Measurements from ENCODE around the gene IGSF21. TPM values are rescaled to one million over a fixed set of nuclear protein-coding genes. Genes with fewer than 3 reads are reported as not detected.

IGSF21 gene
- polyA plus RNA-seq, 1 of the 3 experiments (the other 2 are of a cell fraction): not detected

DNA sequence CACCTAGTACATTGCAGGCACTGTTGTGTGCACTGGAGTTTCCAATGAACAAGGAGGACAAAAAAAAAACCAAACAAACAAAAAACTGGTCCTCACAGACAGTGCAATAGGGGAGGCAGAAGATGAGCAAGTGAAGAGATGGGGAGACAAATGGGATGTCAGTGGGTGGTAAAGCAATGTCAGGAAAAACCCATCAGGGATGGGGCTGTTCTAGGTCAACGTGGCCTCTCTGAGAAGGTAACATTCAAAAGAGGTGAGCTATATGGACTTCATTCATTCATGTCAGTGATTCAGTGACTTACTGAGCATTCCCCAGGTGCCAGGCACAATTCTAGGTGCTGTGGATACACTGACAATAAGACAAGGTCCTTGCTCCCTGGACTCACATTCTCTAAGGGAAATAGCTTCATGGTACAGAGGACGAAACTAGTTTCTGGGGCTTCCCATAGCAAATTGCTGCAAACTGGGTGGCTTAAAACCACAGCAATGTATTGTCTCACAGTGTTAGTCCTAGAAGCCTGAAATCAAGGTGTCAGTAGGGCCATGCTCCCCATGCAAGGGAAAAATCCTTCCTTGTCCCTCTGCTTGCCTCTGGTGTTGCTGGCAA, 232.7 kb downstream of the IGSF21 start:
- Histone ChIP-seq H4K20me1 (ENCODE audit: insufficient read depth) (no peaks in the 10 kb centered on the region), H3K4me2 (no peak overlapping the region), H3K36me3 (replicated peaks in 1 of 2; ENCODE audit: control insufficient read depth in 1 of 2, insufficient read depth in 2 of 2, low read length in 1 of 2) (no peaks in the 10 kb centered on the region), H3F3A (replicated peaks; ENCODE audit: insufficient read depth) (no peaks in the 10 kb centered on the region), H3K9ac (no peak overlapping the region), H3K4me3 (ENCODE audit: low read depth in 2 of 2, low read length in 1 of 2) (no peak overlapping the region), H3K79me2 (ENCODE audit: insufficient read depth) (no peaks in the 10 kb centered on the region), H3K4me1 (ENCODE audit: control insufficient read depth in 1 of 2, insufficient read depth in 2 of 2, low read depth in 1 of 2, low read length in 1 of 2) (peaks cover 0 to 10% of the 10 kb centered on the region in 2 experiments; a peak in 1 of 4 replicates), H3K27ac (ENCODE audit: low read depth in 2 of 2, low read length in 1 of 2) (no peak overlapping the region), H3K9me3 (no peaks in the 10 kb centered on the region), H3K27me3 (ENCODE audit: insufficient read depth) (no peaks in the 10 kb centered on the region), H3K9me2 (no peaks in the 10 kb centered on the region), H2AFZ (ENCODE audit: low read depth) (no peak overlapping the region)
- CTCF ChIA-PET: no interaction called here
- WGBS (ENCODE audit: low lambda C conversion rate): 9% methylated on average over 2 of the region's 2 CpGs
- POLR2A ChIA-PET: no interaction called here
- DNase-seq: no peak
- TF ChIP-seq TEAD4 (IDR thresholded peaks at IDR 0.05; ENCODE audit: borderline replicate concordance, insufficient read depth) (no peak), FOXM1 (IDR thresholded peaks at IDR 0.05; ENCODE audit: low read depth) (no peak), CHD2 (IDR thresholded peaks at IDR 0.05; ENCODE audit: low read length, partially characterized antibody) (no peak), JUND (IDR thresholded peaks at IDR 0.05) (no peak), RFX5 (IDR thresholded peaks at IDR 0.05; ENCODE audit: low read length) (no peak), SIN3A (IDR thresholded peaks at IDR 0.05; ENCODE audit: borderline replicate concordance, low read depth, low read length) (no peak), RCOR1 (IDR thresholded peaks at IDR 0.05; ENCODE audit: low read length) (no peak), GABPA (IDR thresholded peaks at IDR 0.05; ENCODE audit: low read depth) (no peak), RXRA (IDR thresholded peaks at IDR 0.05; ENCODE audit: borderline replicate concordance, low read depth) (no peak)
- TF ChIP-seq, protein P1, sequence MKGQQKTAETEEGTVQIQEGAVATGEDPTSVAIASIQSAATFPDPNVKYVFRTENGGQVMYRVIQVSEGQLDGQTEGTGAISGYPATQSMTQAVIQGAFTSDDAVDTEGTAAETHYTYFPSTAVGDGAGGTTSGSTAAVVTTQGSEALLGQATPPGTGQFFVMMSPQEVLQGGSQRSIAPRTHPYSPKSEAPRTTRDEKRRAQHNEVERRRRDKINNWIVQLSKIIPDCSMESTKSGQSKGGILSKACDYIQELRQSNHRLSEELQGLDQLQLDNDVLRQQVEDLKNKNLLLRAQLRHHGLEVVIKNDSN (IDR thresholded peaks at IDR 0.05; ENCODE audit: borderline replicate concordance, low read depth): no peak
- TF ChIP-seq, protein P2, sequence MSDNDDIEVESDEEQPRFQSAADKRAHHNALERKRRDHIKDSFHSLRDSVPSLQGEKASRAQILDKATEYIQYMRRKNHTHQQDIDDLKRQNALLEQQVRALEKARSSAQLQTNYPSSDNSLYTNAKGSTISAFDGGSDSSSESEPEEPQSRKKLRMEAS (IDR thresholded peaks at IDR 0.05; ENCODE audit: low read depth): no peak
- TF ChIP-seq, protein P3, sequence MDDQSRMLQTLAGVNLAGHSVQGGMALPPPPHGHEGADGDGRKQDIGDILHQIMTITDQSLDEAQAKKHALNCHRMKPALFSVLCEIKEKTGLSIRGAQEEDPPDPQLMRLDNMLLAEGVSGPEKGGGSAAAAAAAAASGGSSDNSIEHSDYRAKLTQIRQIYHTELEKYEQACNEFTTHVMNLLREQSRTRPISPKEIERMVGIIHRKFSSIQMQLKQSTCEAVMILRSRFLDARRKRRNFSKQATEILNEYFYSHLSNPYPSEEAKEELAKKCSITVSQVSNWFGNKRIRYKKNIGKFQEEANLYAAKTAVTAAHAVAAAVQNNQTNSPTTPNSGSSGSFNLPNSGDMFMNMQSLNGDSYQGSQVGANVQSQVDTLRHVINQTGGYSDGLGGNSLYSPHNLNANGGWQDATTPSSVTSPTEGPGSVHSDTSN (IDR thresholded peaks at IDR 0.05): no peak
- TF ChIP-seq, protein P4, sequence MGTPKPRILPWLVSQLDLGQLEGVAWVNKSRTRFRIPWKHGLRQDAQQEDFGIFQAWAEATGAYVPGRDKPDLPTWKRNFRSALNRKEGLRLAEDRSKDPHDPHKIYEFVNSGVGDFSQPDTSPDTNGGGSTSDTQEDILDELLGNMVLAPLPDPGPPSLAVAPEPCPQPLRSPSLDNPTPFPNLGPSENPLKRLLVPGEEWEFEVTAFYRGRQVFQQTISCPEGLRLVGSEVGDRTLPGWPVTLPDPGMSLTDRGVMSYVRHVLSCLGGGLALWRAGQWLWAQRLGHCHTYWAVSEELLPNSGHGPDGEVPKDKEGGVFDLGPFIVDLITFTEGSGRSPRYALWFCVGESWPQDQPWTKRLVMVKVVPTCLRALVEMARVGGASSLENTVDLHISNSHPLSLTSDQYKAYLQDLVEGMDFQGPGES (IDR thresholded peaks at IDR 0.05; ENCODE audit: low read depth, low read length): no peak

DNA sequence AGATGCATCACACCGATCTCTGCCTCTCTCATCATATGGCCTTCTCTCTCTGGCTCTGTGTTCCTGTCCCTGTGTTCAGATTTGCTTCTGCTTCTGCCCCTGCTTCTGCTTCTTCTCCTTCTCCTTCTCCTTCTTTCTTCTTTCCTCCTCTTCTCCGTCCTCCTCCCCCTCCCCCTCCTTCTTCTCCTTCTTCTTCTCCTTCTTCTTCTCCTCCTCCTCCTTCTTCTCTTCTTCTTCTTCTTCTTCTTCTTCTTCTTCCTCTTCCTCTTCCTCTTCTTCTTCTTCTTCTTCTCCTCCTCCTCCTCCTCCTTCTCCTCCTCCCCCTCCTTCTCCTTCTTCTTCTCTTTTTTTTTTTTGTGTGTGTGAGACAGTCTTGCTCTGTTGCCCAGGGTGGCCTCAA, 233.2 kb downstream of the IGSF21 start:
- H3K36me3 ChIP-seq (replicated peaks in 1 of 2; ENCODE audit: control insufficient read depth in 1 of 2, insufficient read depth in 2 of 2, low read length in 1 of 2): no peaks in the 10 kb centered on the region
- H3K79me2 ChIP-seq (ENCODE audit: insufficient read depth): no peaks in the 10 kb centered on the region
- 30% methylated on average over 2 of the region's 2 CpGs for WGBS (ENCODE audit: low lambda C conversion rate)
- DNase-seq: no peak
- CTCF ChIA-PET: no interaction called here
- H2AFZ ChIP-seq (ENCODE audit: low read depth): no peak overlapping the region
- POLR2A ChIA-PET: no interaction called here
- no peak overlapping the region for H3K4me2 ChIP-seq
- no peak overlapping the region for H3K27ac ChIP-seq (ENCODE audit: low read depth in 2 of 2, low read length in 1 of 2)
- no peak overlapping the region for H3K4me3 ChIP-seq (ENCODE audit: low read depth in 2 of 2, low read length in 1 of 2)
- H3K9me2 ChIP-seq: no peaks in the 10 kb centered on the region
- no peaks in the 10 kb centered on the region for H3K27me3 ChIP-seq (ENCODE audit: insufficient read depth)
- no peaks in the 10 kb centered on the region for H3F3A ChIP-seq (replicated peaks; ENCODE audit: insufficient read depth)
- H3K9me3 ChIP-seq: no peaks in the 10 kb centered on the region
- H3K4me1 ChIP-seq (ENCODE audit: control insufficient read depth in 1 of 2, insufficient read depth in 2 of 2, low read depth in 1 of 2, low read length in 1 of 2): peaks cover 0 to 10% of the 10 kb centered on the region in 2 experiments; a peak in 1 of 4 replicates
- H3K9ac ChIP-seq: no peak overlapping the region
- no peaks in the 10 kb centered on the region for H4K20me1 ChIP-seq (ENCODE audit: insufficient read depth)
- TF ChIP-seq, protein P5, sequence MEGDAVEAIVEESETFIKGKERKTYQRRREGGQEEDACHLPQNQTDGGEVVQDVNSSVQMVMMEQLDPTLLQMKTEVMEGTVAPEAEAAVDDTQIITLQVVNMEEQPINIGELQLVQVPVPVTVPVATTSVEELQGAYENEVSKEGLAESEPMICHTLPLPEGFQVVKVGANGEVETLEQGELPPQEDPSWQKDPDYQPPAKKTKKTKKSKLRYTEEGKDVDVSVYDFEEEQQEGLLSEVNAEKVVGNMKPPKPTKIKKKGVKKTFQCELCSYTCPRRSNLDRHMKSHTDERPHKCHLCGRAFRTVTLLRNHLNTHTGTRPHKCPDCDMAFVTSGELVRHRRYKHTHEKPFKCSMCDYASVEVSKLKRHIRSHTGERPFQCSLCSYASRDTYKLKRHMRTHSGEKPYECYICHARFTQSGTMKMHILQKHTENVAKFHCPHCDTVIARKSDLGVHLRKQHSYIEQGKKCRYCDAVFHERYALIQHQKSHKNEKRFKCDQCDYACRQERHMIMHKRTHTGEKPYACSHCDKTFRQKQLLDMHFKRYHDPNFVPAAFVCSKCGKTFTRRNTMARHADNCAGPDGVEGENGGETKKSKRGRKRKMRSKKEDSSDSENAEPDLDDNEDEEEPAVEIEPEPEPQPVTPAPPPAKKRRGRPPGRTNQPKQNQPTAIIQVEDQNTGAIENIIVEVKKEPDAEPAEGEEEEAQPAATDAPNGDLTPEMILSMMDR (IDR thresholded peaks at IDR 0.05): no peak
- TF ChIP-seq, protein P3 (IDR thresholded peaks at IDR 0.05): no peak
- TF ChIP-seq, protein P6, sequence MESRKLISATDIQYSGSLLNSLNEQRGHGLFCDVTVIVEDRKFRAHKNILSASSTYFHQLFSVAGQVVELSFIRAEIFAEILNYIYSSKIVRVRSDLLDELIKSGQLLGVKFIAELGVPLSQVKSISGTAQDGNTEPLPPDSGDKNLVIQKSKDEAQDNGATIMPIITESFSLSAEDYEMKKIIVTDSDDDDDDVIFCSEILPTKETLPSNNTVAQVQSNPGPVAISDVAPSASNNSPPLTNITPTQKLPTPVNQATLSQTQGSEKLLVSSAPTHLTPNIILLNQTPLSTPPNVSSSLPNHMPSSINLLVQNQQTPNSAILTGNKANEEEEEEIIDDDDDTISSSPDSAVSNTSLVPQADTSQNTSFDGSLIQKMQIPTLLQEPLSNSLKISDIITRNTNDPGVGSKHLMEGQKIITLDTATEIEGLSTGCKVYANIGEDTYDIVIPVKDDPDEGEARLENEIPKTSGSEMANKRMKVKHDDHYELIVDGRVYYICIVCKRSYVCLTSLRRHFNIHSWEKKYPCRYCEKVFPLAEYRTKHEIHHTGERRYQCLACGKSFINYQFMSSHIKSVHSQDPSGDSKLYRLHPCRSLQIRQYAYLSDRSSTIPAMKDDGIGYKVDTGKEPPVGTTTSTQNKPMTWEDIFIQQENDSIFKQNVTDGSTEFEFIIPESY (IDR thresholded peaks at IDR 0.05; ENCODE audit: borderline replicate concordance, low read depth): no peak
- TF ChIP-seq EZH2phosphoT487 (IDR thresholded peaks at IDR 0.05; ENCODE audit: borderline replicate concordance, low read depth) (no peak), RFX5 (IDR thresholded peaks at IDR 0.05; ENCODE audit: low read length) (no peak), NFIC (IDR thresholded peaks at IDR 0.05; ENCODE audit: borderline replicate concordance) (no peak), SMC3 (IDR thresholded peaks at IDR 0.05; ENCODE audit: low read depth, low read length) (no peak), ELF1 (IDR thresholded peaks at IDR 0.05) (no peak), CHD2 (IDR thresholded peaks at IDR 0.05; ENCODE audit: low read length, partially characterized antibody) (no peak), RAD21 (IDR thresholded peaks at IDR 0.05; ENCODE audit: low read length) (no peak)
